GM06990 (cell line): ENCODE data around the gene C1QTNF1.
A peak's percentile ranks its signal among the peaks of the same experiment; 100 is the strongest.

Source experiments
- DNase-seq: peaks from one replicate; pipeline ENCODE4 v3.0.0-alpha.2; 2011; ENCODE audit not compliant: insufficient read length; ENCODE audit errors: extremely low read depth
- H3K27me3 ChIP-seq: replicated peaks from 2 replicates; pipeline ENCODE4 v1.6.0; 2011; ENCODE audit warnings: low read length; ENCODE audit not compliant: control insufficient read depth, insufficient read depth
- H3K36me3 ChIP-seq: 2 replicates; pipeline ENCODE4 v1.5.1; 2011; ENCODE audit warnings: low read length; ENCODE audit not compliant: control insufficient read depth, insufficient read depth
- H3K4me3 ChIP-seq: replicated peaks from 2 replicates; pipeline ENCODE4 v1.5.1; 2011; ENCODE audit warnings: low read depth, mild to moderate bottlenecking, control low read depth, low read length
- TF ChIP-seq, protein P1 (sequence below): IDR thresholded peaks from 2 replicates; pipeline ENCODE4 v1.5.1; 2011; ENCODE audit warnings: low read length, control low read depth, mild to moderate bottlenecking, inconsistent platforms; ENCODE audit not compliant: insufficient read depth, poor library complexity, severe bottlenecking

Gene C1QTNF1

DNA sequence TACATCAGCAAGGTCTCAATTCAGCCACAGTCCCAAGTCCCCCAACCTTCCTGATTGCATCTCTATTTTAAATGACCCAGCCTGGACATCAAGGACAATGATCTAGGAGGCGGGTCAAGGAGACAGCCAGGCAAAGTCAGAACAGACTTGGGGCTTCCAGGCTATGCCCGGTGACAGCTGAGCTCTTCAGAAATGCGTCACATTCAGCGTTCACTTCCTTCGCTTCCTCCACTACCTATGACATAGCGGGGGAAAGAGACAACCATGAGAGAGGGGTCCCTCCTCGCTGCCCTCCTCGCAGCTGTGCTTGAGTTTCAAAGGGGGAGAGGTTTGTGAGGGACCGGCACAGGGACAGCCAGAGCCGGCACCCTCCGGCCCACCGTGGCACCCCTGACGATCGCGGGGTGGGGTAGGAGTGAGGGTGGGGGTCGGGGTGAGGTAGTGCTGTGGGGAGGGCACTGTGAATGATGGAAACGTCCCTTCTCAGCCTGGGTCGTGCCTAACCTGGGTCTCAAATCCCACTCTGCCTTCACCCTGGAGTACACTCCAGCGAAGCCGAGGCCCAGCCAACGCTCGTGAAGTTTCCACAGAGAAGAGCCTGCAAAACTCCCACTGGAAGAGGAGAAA, 31.9 kb upstream of the C1QTNF1 start:
- peaks cover 35% of the 10 kb centered on the region for H3K36me3 ChIP-seq
- DNase-seq, result no peak
- H3K27me3 ChIP-seq, result no peaks in the 10 kb centered on the region
- TF ChIP-seq, protein P1, sequence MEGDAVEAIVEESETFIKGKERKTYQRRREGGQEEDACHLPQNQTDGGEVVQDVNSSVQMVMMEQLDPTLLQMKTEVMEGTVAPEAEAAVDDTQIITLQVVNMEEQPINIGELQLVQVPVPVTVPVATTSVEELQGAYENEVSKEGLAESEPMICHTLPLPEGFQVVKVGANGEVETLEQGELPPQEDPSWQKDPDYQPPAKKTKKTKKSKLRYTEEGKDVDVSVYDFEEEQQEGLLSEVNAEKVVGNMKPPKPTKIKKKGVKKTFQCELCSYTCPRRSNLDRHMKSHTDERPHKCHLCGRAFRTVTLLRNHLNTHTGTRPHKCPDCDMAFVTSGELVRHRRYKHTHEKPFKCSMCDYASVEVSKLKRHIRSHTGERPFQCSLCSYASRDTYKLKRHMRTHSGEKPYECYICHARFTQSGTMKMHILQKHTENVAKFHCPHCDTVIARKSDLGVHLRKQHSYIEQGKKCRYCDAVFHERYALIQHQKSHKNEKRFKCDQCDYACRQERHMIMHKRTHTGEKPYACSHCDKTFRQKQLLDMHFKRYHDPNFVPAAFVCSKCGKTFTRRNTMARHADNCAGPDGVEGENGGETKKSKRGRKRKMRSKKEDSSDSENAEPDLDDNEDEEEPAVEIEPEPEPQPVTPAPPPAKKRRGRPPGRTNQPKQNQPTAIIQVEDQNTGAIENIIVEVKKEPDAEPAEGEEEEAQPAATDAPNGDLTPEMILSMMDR, result no peak
- no peak overlapping the region for H3K4me3 ChIP-seq

DNA sequence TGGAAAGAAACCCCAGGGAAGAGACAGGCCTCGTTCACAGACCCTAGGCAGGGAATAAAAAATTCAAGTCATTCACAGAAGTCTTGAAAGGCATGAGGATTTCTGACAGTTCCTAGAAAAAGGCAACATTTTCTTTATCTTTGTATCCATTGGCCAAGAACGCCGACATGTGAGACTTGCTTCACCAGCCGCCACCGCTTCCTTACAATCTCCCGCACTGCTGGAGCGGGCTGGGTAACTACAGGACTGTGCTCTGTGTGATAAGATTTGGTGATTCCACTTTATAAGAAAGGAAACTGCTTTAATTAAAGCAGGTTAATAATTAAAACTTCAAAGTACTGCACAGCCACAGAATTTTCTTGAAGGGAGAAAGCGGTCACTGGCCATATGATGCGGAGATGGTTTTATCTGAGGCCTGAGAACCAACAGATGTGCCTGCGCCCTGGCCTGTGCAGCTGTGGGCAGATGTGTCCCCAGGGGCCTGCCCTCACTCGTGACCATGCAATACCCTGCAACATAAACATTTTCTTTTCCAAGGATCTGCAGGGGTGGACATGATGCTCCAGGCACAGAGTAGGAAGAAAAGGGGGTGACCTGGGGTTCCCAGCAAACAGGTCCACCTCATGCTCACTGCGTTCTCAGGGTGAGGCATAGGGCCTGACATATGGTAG, 31.3 kb upstream of the C1QTNF1 start:
- TF ChIP-seq, protein P1, result no peak
- Histone ChIP-seq H3K27me3 (no peaks in the 10 kb centered on the region), H3K36me3 (peaks cover 35% of the 10 kb centered on the region), H3K4me3 (no peak overlapping the region)
- no peak for DNase-seq

DNA sequence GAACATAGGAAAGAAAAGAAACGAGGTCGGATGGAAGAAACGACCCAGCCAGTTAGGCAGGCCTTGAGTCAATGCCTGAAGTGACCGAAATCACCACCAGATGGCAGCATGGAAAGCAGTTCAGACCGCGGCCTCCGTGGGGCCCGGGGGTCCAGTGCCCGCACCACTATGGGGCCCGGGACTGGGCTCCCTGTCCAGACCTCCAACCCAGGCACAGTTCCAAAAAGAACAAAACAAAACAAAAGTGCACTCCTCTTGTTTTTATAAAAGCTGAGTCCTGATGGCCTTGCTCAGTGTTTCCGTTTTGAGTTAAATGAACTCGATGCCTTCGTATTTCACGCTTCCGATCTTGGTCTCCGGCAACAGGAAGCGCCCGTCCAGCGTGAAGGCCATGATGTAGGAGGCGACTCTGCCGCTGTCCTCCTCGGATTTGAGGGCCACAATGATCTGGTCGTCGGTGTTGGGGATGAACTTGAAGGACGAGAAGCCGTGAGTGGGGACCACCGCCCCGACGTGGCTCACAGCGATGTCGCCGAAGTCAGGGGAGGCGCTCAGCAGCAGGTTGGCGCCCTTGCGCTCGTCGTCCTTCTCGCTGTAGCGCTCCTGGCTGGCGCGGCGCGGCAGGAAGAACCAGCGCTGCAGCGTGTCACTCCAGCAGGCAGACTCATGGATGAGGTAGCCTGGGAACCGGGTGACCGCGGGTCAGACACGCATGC, 30.6 kb upstream of the C1QTNF1 start:
- TF ChIP-seq, protein P1, result peak; percentile 61
- Histone ChIP-seq H3K4me3 (no peak overlapping the region), H3K36me3 (peaks cover 37% of the 10 kb centered on the region), H3K27me3 (no peaks in the 10 kb centered on the region)
- DNase-seq, result no peak

DNA sequence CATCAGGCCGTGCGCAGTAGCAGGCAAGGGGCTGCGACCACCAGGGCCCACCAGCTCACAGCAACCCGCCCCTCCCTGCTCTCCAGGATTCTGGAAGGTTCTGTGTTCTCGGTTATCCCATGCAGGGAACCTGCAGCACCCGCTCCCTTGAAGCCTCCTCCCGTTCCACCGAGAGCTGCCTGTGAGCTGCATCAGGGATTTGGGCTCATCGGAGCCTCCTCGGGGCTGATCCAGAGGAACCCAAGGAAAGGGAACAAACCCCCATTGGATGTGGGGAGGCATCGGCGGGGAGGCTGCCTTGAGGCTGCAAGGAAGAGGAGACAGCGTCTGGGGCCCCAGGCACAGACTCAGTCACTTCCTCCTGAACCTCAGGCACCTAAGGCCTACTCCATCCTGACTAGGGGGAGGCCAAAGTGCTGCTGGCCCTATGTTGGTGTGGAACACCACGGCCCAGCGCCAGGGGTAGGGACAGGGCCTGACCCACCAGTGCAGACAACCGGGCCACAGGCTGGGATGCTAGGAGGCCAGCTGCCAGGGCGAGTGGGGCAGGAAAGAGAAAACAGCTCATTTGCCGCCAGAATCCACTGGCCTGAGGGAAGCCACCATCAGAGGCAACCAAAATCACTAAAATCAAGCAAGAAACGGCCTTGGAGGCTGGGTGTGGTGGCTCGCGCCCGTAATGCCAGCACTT, 29.8 kb upstream of the C1QTNF1 start:
- no peak overlapping the region for H3K4me3 ChIP-seq
- no peak for DNase-seq
- peaks cover 41% of the 10 kb centered on the region for H3K36me3 ChIP-seq
- H3K27me3 ChIP-seq, result no peaks in the 10 kb centered on the region
- TF ChIP-seq, protein P1, result no peak

DNA sequence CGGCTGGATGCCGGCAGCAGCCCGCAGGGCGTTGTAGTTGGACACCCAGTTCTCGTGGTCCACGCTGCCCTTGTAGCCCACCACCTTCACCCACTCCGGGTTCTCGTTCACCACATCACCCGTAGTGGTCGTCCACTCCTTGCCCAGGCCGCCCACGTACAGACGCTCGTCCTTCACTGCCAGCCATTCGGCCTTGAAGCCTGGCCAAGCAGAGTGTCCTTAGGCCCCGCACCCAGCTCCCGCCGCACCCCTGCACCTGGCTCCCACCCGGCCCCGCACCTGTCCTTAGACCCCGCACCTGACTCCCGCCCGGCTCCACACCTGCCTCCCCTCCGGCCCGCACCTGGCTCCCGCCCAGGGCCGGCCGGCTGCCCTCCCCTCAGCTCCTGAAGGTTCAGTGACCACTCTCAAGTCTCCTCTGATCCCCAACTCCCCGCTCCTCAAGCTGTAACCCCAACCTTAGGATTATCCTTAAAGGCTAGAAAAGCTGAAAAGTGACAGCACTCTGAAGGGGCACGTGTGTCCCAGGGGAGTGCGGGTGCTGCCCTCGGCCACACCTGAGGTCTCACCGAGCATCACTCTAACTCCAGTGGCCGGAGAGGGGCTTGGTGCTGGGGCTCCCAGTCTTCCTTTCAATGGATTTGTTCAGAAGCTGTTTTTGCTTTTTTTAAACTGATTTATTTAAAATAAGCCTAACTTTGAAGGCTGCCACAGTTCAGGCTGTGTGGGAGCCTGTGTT, 28.8 kb upstream of the C1QTNF1 start:
- no peaks in the 10 kb centered on the region for H3K27me3 ChIP-seq
- TF ChIP-seq, protein P1, result no peak
- no peak for DNase-seq
- H3K4me3 ChIP-seq, result no peak overlapping the region
- peaks cover 43% of the 10 kb centered on the region for H3K36me3 ChIP-seq
